SKM-1 (cell line): Measurements from ENCODE around the gene RNASET2.
"Not testable (repeated sequence)": the region's sequence is repeated elsewhere in the genome, so short reads cannot be mapped to it uniquely, and the experiment has no call there.

Source experiments
- DNase-seq: peaks from one replicate; lab custom pipeline; 2025; ENCODE audit not compliant: unreplicated experiment; lab: John Stamatoyannopoulos, UW

The RNASET2 gene

GRCh38 chr6:166928644-166929541 lies 27.5 kb downstream of the RNASET2 start:
- DNase-seq: no peak

- no peak for DNase-seq
Measured at GRCh38 chr6:166927935-166928643, 28.3 kb downstream of the RNASET2 start.

GRCh38 chr6:166927240-166927934 lies 29.0 kb downstream of the RNASET2 start:
- no peak for DNase-seq

GRCh38 chr6:166926748-166927147 lies 29.6 kb downstream of the RNASET2 start:
- DNase-seq: no peak

GRCh38 chr6:166925141-166925996 lies 31.0 kb downstream of the RNASET2 start:
- no peak for DNase-seq

GRCh38 chr6:166924531-166924930 lies 31.8 kb downstream of the RNASET2 start:
- DNase-seq: no peak

- DNase-seq: no peak
Measured at GRCh38 chr6:166922937-166923336, 33.4 kb downstream of the RNASET2 start.

- no peak for DNase-seq
Measured at GRCh38 chr6:166921570-166921969, 34.8 kb downstream of the RNASET2 start.

- DNase-seq: no peak
Measured at GRCh38 chr6:166916824-166917223, 39.5 kb downstream of the RNASET2 start.

GRCh38 chr6:166915484-166915883 lies 40.9 kb downstream of the RNASET2 start:
- DNase-seq: not testable (repeated sequence)

- not testable (repeated sequence) for DNase-seq
Measured at GRCh38 chr6:166914952-166915351, 41.4 kb downstream of the RNASET2 start.

GRCh38 chr6:166911248-166911677 lies 45.1 kb downstream of the RNASET2 start:
- no peak for DNase-seq

GRCh38 chr6:166910601-166911000 lies 45.7 kb downstream of the RNASET2 start:
- no peak for DNase-seq

GRCh38 chr6:166908811-166909210 lies 47.5 kb downstream of the RNASET2 start:
- DNase-seq: no peak

GRCh38 chr6:166907871-166908806 lies 48.2 kb downstream of the RNASET2 start:
- no peak for DNase-seq

- no peak for DNase-seq
Measured at GRCh38 chr6:166907373-166907841, 48.9 kb downstream of the RNASET2 start.

GRCh38 chr6:166906376-166907044 lies 49.8 kb downstream of the RNASET2 start:
- no peak for DNase-seq

- DNase-seq: no peak
Measured at GRCh38 chr6:166905505-166906134, 50.7 kb downstream of the RNASET2 start.
